DND-41 (cell line): ENCODE data around the gene TNNT2.

ENCODE experiments used
- EZH2 ChIP-seq: IDR thresholded peaks from 3 replicates; pipeline ENCODE4 v1.6.1; 2012; ENCODE audit warnings: borderline replicate concordance, low read depth, mild to moderate bottlenecking, moderate library complexity, low read length, inconsistent platforms; ENCODE audit not compliant: severe bottlenecking
- TF ChIP-seq, protein P1 (sequence below): IDR thresholded peaks from 2 replicates; pipeline ENCODE4 v1.5.1; 2012; ENCODE audit warnings: borderline replicate concordance, low read length, moderate library complexity, mild to moderate bottlenecking; ENCODE audit not compliant: poor library complexity, severe bottlenecking; ENCODE audit errors: extremely low read depth

DNA sequence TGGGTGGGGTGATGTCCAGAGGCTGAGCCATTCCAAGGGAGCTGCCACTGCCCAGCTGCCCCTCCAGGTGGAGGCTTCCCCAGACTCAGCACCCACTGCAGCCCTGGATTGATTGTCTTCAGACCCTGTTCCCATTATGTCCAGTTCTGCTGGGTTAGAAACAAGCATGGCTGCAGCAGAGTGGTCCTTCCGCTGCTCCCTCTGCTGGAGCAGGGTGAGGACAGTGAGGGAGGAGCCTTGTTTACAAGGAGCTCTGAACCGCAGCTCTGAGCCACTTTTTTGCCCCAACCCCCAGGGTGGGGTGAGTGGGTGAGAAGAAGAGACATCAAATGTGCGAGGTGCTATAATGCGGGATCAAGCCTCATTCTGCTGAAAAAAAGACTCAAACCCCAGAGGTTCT is 2.3 kb downstream of the TNNT2 start:
- TF ChIP-seq, protein P1, sequence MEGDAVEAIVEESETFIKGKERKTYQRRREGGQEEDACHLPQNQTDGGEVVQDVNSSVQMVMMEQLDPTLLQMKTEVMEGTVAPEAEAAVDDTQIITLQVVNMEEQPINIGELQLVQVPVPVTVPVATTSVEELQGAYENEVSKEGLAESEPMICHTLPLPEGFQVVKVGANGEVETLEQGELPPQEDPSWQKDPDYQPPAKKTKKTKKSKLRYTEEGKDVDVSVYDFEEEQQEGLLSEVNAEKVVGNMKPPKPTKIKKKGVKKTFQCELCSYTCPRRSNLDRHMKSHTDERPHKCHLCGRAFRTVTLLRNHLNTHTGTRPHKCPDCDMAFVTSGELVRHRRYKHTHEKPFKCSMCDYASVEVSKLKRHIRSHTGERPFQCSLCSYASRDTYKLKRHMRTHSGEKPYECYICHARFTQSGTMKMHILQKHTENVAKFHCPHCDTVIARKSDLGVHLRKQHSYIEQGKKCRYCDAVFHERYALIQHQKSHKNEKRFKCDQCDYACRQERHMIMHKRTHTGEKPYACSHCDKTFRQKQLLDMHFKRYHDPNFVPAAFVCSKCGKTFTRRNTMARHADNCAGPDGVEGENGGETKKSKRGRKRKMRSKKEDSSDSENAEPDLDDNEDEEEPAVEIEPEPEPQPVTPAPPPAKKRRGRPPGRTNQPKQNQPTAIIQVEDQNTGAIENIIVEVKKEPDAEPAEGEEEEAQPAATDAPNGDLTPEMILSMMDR: no peak
- no peak for TF ChIP-seq EZH2
